Astrocyte (in vitro differentiated cells and primary cell): ENCODE data around the gene FGGY.

Experiments used
- CTCF ChIP-seq: IDR thresholded peaks from 2 replicates; pipeline ENCODE4 v1.5.1; 2011; ENCODE audit warnings: low read depth, mild to moderate bottlenecking, inconsistent platforms, low read length, moderate library complexity; ENCODE audit not compliant: insufficient read depth
- EZH2 ChIP-seq: IDR thresholded peaks from 2 replicates; pipeline ENCODE4 v1.6.1; 2012; ENCODE audit warnings: mild to moderate bottlenecking, low read length, inconsistent platforms; ENCODE audit not compliant: insufficient read depth

- no peak for TF ChIP-seq EZH2
- no peak for TF ChIP-seq CTCF
These were observed 344.0 kb downstream of the FGGY start for GRCh38 chr1:59640851-59641250.
